ENCODE data around the gene SNX10.
A peak's percentile ranks its signal among the peaks of the same experiment; 100 is the strongest.
"Not testable (repeated sequence)": the region's sequence is repeated elsewhere in the genome, so short reads cannot be mapped to it uniquely, and the experiment has no call there.

Gene SNX10, protein sequence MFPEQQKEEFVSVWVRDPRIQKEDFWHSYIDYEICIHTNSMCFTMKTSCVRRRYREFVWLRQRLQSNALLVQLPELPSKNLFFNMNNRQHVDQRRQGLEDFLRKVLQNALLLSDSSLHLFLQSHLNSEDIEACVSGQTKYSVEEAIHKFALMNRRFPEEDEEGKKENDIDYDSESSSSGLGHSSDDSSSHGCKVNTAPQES

DNA sequence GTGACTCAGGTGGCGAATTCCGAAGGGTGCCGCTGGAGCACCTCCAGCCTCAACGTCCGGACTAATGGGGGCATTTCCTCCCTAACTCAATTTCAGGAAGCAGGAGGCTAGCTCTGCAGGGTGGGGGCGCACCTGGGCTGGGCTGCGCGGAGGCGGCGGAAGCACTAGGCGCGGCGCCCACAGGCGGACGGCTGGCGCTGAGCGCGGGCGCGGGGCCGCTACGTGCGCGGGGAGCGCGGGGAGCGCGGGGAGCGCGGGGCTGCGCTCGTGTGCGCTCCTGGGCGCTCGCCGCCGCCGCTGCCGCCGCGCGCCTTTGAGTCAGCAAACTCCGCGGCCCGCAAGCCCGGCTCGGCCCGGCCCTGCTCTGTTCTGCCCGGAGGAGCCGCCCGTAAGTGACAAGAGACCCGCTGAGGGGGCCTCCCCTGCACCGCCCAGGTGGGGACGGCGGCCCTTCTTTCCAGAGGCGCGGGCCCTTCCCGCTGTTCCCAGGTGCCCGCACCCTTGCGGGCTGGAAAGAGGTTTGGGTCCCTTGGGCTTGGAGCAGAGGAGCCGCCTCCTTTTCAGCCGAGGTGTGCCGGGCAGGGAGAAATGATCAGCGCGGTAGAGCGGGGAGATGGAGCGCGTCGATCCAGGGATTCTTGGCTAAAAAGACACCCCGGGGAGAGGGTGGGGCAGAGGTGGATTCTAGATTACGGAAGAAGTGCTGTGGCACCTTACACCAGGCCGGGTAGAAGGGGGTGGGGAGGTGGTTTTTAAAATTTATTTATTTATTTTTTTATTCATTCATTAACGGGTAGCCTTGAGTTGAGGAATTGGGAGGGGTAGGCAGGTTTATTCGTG lies at the start of gene SNX10:
SNX10 (plus strand) TSS at position 164 of the 840 bp plus-strand sequence. CDS start 54,581 bp downstream, outside the sequence.
- DNase-seq (ENCODE audit: low read depth in 2 of 2, low spot score in 1 of 2): peak; percentile 24 to 43

DNA sequence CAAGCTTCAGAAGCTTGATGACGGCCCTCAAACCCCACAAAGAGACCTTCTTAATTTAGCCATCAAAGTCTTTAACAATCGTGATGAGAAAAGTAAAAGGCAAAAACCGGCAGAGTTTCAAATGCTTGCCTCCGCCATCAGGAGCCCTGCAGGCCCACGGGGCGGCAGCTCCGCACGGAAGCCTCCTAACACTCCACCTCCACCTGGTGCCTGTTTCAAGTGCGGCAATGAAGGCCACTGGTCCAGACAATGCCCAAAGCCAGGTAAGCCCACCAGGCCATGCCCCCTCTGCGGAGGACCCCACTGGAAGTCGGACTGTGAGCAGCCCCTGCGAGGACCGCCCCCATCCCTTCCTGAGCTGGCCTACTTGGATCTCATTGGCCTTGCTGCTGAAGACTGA lies 46.5 kb upstream of the SNX10 start:
- DNase-seq (ENCODE audit: low read depth in 2 of 2, low spot score in 1 of 2): no peak

DNA sequence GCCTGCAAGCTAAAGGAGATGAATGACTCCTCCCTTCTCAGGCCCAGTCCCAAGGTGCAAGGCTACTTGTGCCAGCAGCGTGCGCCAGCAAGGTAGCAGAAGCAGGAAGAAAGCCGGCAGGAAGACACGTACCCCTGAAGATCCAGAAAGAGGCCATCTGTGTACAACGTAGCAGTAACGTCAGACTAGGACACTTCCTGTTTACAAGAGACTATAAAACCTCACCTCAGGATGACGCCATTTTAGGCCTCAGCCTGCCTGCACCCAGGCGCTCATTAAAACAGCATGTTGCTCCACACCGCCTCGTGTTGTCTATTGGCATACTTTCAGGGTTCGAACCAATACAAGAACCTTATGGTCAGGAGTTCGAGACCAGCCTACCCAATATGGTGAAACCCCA lies 41.4 kb upstream of the SNX10 start:
- DNase-seq (ENCODE audit: low read depth in 2 of 2, low spot score in 1 of 2): no peak

DNA sequence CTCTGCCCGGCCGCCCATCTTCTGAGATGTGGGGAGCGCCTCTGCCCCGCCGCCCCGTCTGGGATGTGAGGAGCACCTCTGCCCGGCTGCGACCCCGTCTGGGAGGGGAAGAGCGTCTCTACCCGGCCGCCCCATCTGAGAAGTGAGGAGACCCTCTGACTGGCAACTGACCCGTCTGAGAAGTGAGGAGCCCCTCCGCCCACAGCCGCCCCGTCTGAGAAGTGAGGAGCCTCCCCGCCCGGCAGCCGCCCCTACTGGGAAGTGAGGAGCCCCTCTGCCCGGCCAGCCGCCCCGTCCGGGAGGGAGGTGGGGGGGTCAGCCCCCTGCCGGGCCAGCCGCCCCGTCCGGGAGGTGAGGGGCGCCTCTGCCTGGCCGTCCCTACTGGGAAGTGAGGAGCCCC lies 29.8 kb upstream of the SNX10 start:
- DNase-seq (ENCODE audit: low read depth in 2 of 2, low spot score in 1 of 2): not testable (repeated sequence)

DNA sequence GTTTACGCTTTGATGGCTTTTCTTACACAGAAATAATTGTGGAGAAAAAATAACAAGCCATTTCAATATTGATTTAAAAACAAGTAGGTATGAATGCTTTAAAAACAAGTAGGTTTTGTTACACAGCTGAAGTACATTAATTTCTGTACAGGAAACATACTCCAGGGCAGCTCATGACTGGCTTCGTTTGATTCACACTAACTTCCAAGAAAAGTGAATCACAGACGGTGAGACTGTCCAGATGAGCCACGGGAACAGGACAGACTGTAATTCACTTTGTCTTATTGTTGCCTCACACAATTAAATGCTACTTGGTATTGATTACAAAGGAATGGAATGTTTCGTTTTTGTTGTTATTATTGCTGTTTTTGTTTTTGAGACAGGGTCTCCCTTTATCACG lies 26.6 kb upstream of the SNX10 start:
- no peak for DNase-seq (ENCODE audit: low read depth in 2 of 2, low spot score in 1 of 2)

DNA sequence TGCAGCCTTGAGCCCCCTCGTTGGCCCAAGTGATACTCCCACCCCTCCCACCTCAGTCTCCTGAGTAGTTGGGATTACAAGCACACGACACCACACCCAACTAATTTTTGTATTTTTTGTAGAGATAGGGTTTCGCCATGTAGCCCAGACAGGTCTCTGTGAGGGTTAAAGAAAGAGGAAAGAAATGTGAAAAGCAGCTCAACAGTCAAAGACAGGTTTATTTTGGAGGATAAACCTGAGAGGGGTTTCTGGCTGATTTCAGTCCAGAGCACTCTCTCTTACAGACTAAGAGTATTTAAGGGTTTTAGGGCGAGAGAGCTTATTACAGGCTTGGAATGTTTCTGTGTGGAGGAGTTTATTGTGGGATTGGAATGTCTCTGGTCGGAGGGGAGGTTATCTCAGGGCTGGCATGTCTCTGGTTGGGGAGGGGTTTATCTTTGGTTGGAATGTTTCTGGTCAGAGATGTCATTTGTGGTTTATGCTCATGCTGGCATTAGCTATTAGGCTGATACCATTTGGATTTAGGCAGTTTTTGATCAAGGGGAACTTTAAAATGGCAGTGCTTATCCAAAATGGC lies 26.1 kb upstream of the SNX10 start:
- no peak for DNase-seq (ENCODE audit: low read depth in 2 of 2, low spot score in 1 of 2)

DNA sequence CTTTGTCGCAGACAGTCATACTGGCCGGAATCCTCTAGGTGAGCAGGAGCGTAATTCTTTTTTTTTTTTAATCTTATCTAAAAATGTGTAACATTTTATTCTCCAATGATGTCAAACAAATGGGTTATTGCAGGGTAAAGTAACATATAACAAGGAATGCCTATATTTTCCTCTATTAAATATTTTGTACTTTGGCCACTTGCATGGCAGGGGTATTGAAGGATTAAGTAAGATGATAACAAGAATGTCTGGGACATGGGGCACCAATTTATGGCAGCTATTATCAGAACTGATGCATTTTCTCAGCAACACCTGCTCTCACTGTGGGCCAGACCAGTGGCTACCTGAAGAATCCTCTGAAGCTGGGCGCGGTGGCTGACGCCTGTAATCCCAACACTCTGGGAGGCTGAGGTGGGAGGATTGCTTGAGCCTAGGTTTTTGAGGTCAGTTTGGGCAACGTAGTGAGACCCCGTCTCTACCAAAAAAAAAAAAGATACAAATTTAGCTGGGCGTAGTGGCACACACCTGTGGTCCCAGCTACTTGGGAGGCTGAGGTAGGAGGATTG lies 24.0 kb upstream of the SNX10 start:
- DNase-seq (ENCODE audit: low read depth in 2 of 2, low spot score in 1 of 2): no peak

DNA sequence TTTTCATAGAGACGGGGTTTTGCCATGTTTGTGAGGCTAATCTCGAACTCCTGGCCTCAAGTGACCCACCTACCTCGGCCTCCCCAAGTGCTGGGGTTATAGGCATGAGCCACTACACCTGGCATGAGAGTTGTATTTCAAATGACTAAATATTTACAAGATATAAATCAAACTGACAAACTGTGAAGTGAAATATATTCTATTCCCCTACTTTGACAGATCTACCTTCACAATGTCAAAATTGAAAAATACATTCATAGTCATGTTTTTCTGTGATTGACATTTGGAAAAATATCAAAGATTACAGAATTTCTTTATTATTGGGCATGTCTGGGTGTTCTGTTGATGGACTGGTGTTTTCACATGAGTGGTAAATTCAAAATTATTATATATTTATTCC lies 16.4 kb upstream of the SNX10 start:
- no peak for DNase-seq (ENCODE audit: low read depth in 2 of 2, low spot score in 1 of 2)

DNA sequence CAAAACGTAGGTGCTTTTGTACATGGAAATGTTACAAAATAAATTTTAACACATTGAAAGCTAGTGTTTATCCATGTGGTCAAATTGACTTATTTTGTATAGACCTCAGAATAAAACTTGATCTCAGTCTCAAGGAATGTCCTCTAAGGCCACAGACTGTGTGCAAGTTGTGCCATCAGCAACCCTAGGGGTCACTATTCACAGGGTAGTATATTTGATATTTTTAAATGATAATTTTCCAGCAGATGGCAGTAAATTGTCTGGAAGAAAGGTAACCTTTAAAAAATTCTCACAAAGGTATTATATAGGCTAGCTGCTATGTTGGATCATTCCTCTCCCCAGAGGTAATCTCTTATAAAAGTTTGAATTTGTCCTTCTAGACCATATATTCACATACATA lies 12.9 kb upstream of the SNX10 start:
- no peak for DNase-seq (ENCODE audit: low read depth in 2 of 2, low spot score in 1 of 2)

DNA sequence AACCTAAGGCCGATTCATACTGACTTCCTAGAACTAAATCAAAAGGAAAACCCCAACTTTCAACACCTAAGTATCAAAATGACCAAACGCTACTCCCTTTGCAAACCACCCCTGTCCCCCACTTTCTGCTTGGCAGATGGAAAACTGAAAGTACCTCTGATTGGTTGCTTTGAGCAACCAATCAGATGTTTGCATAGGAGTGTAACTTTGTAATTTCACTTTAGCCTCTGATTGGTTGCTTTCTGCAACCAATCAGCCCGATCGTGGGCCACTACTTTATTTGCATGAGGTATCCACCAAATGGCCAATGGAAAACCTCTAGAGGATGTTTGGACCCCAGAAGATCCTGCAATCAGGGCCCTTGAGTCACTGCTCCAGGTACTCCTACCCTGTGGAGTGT lies 12.3 kb upstream of the SNX10 start:
- DNase-seq (ENCODE audit: low read depth in 2 of 2, low spot score in 1 of 2): no peak

DNA sequence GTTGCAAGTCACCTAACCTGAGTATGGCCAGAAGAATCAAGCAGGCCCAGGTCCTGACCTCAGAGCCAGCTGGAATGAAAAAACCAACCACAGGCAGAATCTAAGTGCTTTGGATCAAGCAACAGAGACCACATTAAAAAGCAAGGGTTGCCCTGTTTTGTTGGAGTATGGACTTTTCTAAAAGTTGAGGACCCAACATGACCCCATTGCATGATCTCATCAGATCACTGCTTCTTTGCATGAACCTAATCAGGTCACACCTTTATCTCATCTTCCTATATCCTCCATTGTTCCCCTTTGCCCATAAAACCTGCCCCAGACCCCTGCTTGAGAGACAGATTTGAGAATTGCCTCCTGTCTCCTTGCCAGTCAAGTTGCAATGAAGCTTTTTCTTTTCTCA lies 11.6 kb upstream of the SNX10 start:
- DNase-seq (ENCODE audit: low read depth in 2 of 2, low spot score in 1 of 2): no peak

DNA sequence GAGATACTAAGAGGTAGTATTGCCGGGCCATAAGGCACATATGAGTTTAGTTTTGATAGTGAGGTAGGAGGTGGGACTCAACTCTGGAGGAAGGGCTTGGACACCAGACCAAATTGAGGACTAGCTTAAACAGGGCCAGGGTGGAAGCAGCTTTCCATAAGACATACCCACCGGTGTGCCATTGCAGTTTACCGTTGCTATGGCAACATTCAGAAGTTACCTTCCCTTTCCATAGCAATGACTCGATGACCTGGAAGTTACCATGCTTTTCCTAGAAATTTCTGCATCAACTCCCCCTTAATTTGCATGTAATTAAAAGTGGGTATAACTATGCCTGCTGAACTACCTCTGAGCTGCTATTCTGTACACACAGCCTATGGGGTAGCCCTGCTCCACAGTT lies 10.9 kb upstream of the SNX10 start:
- DNase-seq (ENCODE audit: low read depth in 2 of 2, low spot score in 1 of 2): no peak

DNA sequence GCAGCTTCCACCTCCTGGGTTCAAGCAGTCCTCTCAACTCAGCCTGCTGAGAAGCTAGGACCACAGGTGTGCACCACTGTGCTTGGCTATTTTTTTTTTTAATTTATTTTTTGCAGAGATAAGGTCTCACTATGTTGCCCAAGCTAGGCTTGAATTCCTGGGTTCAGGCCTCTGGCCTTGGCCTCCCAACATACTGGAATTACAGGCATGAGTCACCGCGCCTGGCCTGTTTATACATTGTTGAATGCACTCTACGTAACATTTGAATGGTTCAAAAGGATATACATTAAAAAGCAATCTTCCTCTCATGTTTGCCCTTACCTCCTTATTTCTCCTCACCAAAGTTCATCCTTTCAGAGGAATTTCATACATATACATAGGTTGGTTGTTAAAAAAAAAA lies 7.2 kb upstream of the SNX10 start:
- DNase-seq (ENCODE audit: low read depth in 2 of 2, low spot score in 1 of 2): no peak

DNA sequence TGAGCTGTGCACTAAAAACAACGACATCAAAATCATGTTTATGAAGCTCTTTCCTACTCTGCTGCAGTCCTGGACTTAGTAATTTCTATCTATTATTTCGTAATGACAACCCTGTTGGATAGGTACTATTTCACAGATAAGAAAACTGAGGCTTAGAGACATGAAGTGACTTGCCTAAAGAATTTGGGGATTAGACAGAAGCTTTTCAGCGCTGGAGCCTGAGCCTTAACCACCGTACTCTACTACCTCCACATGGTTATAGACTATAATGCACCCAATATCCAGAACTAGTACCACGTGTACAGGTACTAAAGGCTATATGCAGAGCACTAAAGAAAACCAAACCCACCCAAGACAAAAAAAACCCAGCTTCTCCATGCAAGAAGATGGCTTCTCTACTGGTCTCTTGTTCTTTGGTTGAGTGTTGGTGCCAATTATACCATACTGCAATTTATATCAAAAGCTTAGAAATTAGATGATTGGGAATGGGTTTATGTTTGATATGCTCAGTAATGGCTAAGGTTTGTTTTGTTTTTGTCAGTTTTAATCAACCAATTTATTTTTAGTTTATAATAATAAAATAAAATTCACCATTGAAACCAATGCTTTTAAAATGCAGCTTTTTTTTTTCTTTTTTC lies 6.5 kb upstream of the SNX10 start:
- no peak for DNase-seq (ENCODE audit: low read depth in 2 of 2, low spot score in 1 of 2)

DNA sequence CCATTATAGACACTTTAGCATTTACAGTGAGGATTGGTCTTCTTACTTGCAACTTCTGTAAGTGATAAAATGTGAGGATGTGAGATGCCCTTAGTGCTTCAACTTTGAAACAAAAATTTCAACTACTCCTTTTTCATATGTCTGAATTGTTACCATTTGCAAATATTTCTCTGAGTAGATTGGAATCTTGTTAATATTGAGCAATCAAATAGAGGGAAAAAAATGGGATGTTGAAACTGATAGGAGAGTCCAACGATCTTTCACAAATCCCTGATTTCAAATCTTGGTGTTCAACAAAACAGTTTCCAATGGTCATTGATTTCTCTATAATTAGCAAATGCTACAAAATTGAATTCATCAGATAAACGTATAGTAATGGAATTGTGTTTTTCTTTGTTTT lies 5.5 kb upstream of the SNX10 start:
- no peak for DNase-seq (ENCODE audit: low read depth in 2 of 2, low spot score in 1 of 2)

DNA sequence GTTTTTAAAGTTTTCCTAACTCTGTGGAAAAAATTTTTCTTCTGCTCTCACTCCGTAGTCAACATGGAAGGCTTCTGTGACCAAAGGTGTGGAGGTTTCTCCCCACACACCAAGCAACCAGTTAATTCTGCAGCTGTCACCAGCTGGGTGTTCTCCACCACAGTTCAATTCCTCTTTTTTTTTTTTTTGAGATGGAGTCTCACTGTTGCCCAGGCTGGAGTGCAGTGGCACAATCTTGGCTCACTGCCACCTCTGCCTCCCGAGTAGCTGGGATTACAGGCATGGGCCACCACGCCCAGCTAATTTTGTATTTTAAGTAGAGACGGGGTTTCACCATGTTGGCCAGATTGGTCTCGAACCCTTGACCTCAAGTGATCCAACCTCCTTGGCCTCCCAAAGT lies 3.5 kb upstream of the SNX10 start:
- DNase-seq (ENCODE audit: low read depth in 2 of 2, low spot score in 1 of 2): not testable (repeated sequence)

DNA sequence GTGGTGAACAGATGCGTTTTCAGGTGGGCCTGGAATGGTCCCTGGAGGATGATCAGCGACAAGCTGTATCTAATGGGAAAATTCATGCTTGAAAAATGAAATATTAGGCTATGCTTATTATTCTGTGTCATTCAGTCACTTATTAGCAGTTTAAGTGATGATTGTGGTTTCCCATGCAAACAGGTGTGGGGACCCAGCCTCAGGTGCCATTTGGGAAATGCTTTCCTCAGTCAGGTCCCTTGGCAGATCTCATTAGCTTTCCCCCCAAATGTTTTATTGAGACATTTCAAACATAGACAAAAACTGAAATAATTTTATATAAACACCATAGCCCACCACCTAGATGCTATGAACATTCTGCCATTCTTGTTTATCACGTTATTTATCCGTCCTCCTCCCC lies 411 bp upstream of the SNX10 start:
- no peak for DNase-seq (ENCODE audit: low read depth in 2 of 2, low spot score in 1 of 2)

DNA sequence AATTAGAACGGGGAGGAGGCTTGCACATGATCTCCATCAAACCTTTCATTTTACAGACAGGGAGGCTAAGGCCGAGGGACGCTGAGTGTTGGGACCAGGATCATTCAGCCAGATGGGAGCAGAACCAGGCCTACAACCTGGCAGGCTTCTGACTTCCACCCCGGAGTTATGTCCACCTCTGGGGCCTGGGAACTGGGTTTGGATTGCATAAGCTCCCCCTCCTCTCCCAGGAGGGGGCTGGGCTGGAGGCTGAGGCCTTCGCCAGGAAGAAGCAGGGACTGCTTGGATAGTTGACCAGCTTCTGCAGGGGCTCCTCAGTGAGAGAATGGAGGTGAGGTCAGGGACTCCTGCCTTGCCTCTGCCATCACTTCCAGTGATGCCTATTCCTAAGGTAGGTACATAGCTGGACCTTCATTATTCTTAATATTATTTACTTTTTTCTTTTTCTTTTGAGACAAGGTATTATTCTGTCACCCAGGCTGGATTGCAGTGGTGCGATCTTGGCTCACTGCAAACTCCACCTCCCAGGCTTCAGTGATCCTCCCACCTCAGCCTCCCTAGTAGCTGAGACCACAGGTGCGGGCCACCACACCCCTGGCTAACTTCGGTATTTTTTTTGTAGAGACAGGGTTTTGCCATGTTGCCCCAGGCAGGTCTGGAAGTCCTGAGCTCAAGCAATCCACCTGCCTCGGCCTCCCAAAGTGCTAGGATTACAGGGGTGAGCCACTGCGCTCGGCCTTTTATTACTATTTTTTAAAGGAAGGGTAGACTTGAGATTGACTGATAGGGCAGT lies 1.3 kb downstream of the SNX10 start:
- DNase-seq (ENCODE audit: low read depth in 2 of 2, low spot score in 1 of 2): no peak

DNA sequence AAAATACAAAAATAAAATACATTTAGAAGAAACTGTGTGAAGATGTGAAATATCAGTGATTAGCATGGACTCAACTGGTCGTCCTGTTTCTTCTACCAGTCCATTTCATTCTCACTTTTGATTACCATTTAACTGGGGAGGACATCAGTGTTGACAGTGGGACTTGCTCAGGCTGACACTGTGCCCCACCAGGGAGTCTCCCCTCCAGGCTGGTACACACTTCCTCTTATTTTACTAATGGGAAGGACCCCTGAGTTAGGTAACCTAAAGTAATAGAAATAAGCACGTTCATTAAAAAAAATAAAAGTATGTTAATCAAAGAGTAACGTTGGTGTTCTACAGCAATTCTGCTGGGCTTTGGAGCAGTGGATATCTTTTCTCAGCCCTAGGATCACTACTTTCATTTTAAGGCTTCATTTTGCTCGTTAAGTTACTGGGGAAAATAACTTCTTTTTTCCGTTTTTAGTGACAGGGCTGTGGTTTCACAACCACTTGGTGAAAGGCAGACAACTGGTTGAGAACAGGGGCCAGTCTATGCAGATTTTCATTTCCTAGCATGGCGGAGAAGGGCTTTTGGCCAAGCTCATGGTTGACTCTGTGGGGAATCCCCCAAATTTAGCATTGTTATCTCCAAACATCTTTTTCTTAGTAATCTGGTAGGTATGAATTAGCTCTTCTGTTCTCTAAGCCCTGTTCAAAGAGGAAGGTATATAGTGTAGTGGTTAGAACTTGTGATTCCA lies 2.1 kb downstream of the SNX10 start:
- DNase-seq (ENCODE audit: low read depth in 2 of 2, low spot score in 1 of 2): peak in 1 of 2 donors; percentile 21

DNA sequence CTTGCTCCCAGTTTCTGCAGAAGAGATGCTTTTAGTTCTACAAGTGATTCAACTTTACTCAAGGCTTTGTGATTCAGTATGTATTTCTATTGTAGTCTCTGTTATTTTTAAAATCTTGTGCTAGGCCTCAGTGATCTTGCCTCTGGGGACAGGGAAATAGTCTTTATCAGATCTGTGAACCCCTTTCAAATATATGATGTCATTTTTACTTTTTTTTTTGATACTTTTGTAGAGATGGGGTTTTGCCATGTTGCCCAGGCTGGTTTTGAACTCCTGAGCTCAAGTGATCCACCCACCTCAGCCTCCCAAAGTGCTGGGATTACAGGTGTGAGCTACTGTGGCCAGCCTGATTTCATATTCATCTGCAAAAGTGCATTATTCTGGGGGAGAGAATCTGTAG lies 3.4 kb downstream of the SNX10 start:
- DNase-seq (ENCODE audit: low read depth in 2 of 2, low spot score in 1 of 2): no peak
